ENCODE data around the gene IRS4.

GRCh38 chrX:108722561-108722960, 13.8 kb downstream of the IRS4 start:
- TF ChIP-seq, protein P1, sequence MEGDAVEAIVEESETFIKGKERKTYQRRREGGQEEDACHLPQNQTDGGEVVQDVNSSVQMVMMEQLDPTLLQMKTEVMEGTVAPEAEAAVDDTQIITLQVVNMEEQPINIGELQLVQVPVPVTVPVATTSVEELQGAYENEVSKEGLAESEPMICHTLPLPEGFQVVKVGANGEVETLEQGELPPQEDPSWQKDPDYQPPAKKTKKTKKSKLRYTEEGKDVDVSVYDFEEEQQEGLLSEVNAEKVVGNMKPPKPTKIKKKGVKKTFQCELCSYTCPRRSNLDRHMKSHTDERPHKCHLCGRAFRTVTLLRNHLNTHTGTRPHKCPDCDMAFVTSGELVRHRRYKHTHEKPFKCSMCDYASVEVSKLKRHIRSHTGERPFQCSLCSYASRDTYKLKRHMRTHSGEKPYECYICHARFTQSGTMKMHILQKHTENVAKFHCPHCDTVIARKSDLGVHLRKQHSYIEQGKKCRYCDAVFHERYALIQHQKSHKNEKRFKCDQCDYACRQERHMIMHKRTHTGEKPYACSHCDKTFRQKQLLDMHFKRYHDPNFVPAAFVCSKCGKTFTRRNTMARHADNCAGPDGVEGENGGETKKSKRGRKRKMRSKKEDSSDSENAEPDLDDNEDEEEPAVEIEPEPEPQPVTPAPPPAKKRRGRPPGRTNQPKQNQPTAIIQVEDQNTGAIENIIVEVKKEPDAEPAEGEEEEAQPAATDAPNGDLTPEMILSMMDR (IDR thresholded peaks at IDR 0.05): no peak
- no peak for TF ChIP-seq POLR2A (IDR thresholded peaks at IDR 0.05)
